Activated CD4-positive, alpha-beta memory T cell treated with anti-CD3 and anti-CD28 coated beads for 36 hours (primary cell): ENCODE data around the gene FGB. TPM values are rescaled to one million over a fixed set of nuclear protein-coding genes. Genes with fewer than 3 reads are reported as not detected.

Experiments used
- CTCF ChIA-PET: fragments of 350-600 bp; sonication (Branson Sonifier 250); formaldehyde crosslinking; loops from one replicate; lab custom pipeline; 2021; ENCODE audit warnings: antibody characterized with exemption, inconsistent platforms; lab: Charles Lee
- POLR2A ChIA-PET: fragments of 350-600 bp; sonication (Branson Sonifier 250); formaldehyde crosslinking; loops from one replicate; lab custom pipeline; 2021; ENCODE audit warnings: antibody characterized with exemption; lab: Charles Lee
- DNase-seq: peaks from one replicate; pipeline ENCODE4 v3.0.0-alpha.2; 2020
- H3K27ac Mint-ChIP-seq: one replicate; pipeline ENCODE4 v1.8.0; 2021; ENCODE audit warnings: mixed read lengths
- H3K27me3 Mint-ChIP-seq: one replicate; pipeline ENCODE4 v1.8.0; 2021; ENCODE audit warnings: mixed read lengths
- H3K36me3 Mint-ChIP-seq: one replicate; pipeline ENCODE4 v1.8.0; 2021; ENCODE audit warnings: mixed read lengths
- H3K4me1 Mint-ChIP-seq: one replicate; pipeline ENCODE4 v1.8.0; 2021; ENCODE audit warnings: low read depth, mixed read lengths
- H3K4me3 Mint-ChIP-seq: one replicate; pipeline ENCODE4 v1.8.0; 2021; ENCODE audit warnings: mild to moderate bottlenecking, mixed read lengths
- H3K9me3 Mint-ChIP-seq: one replicate; pipeline ENCODE4 v1.8.0; 2021; ENCODE audit warnings: mixed read lengths
- intact Hi-C: fragments of 100-400 bp; cut with micrococcal nuclease; formaldehyde crosslinking; loops from one replicate; pipeline ENCODE4 v1.15.1; 2023
- total RNA-seq, 2 experiments: library from RNA; stranded (reverse); gene quantifications; one replicate each; pipeline ENCODE4 v1.2.3, GENCODE V29; 2021

FGB gene
- total RNA-seq, result not detected

- H3K9me3 Mint-ChIP-seq, result no peaks in the 10 kb centered on the region
- H3K36me3 Mint-ChIP-seq, result no peaks in the 10 kb centered on the region
- intact Hi-C loops, result no loop called here
- peaks cover 2% of the 10 kb centered on the region for H3K27me3 Mint-ChIP-seq
- H3K27ac Mint-ChIP-seq, result no peak within 1 kb of the TSS
- ChIA-PET POLR2A (no interaction called here), CTCF (interaction anchor here (1.3 to 6.0 kb wide), 2 partner anchors 12 to 58 kb away, joined by 3 to 98 read pairs; partner anchors contain the start of gene PLRG1)
- DNase-seq, result no peak
- no peak within 1 kb of the TSS for H3K4me3 Mint-ChIP-seq
- H3K4me1 Mint-ChIP-seq, result peaks cover 5% of the 10 kb centered on the region
Observed at GRCh38 chr4:154562697-154563254, at the start of gene FGB. Gene FGB (plus strand): TSS chr4:154563011. CDS start chr4:154563019, 8 bp downstream.

- Mint-ChIP-seq H3K27me3 (peaks cover 18% of the 10 kb centered on the region), H3K27ac (no peak overlapping the region), H3K4me1 (no peaks in the 10 kb centered on the region), H3K4me3 (no peak overlapping the region), H3K36me3 (no peaks in the 10 kb centered on the region), H3K9me3 (no peaks in the 10 kb centered on the region)
- CTCF ChIA-PET, result interaction anchor here (0.9 to 1.4 kb wide), 3 partner anchors 9 to 13 kb away, joined by 3 to 5 read pairs (median 4); no protein-coding TSS in a partner anchor
- DNase-seq, result no peak
- POLR2A ChIA-PET, result interaction anchor here (0.6 kb wide), 1 partner anchor 40 kb away, joined by 3 read pairs; no protein-coding TSS in a partner anchor
- intact Hi-C loops, result no loop called here
Observed at GRCh38 chr4:154516318-154517029, 46.3 kb upstream of the FGB start.

DNA sequence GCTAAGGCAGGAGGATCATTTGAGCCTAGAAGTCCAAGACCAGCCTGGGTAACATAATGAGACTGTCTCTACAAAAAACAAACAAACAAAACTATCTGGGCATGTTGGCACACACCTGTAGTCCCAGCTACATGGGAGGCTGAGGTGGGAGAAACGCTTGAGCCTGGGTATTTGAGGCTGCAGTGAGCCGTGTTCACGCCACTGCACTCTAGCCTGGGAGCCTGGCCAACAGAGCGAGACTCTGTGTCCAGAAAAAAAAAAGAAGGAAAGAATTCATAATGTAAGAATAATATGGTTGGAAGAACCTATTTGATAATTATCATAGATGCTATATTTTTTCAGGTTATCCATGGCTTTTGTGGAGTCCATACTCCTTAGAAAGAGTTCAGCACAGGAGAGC, 45.2 kb upstream of the FGB start:
- H3K36me3 Mint-ChIP-seq, result no peaks in the 10 kb centered on the region
- H3K27me3 Mint-ChIP-seq, result peaks cover 20% of the 10 kb centered on the region
- DNase-seq, result no peak
- no peak overlapping the region for H3K4me3 Mint-ChIP-seq
- H3K4me1 Mint-ChIP-seq, result no peaks in the 10 kb centered on the region
- no peaks in the 10 kb centered on the region for H3K9me3 Mint-ChIP-seq
- intact Hi-C loops, result no loop called here
- ChIA-PET CTCF (interaction anchor here (1.4 kb wide), 1 partner anchor 14 kb away, joined by 5 read pairs; no protein-coding TSS in a partner anchor), POLR2A (no interaction called here)
- H3K27ac Mint-ChIP-seq, result no peak overlapping the region

- no peak overlapping the region for H3K27ac Mint-ChIP-seq
- intact Hi-C loops, result no loop called here
- no peaks in the 10 kb centered on the region for H3K9me3 Mint-ChIP-seq
- DNase-seq, result no peak
- peaks cover 25% of the 10 kb centered on the region for H3K27me3 Mint-ChIP-seq
- POLR2A ChIA-PET, result no interaction called here
- H3K4me3 Mint-ChIP-seq, result no peak overlapping the region
- no peaks in the 10 kb centered on the region for H3K4me1 Mint-ChIP-seq
- CTCF ChIA-PET, result no interaction called here
- no peaks in the 10 kb centered on the region for H3K36me3 Mint-ChIP-seq
Observed at GRCh38 chr4:154519214-154519613, 43.6 kb upstream of the FGB start.

- intact Hi-C loops, result no loop called here
- Mint-ChIP-seq H3K27ac (no peak overlapping the region), H3K27me3 (peaks cover 35% of the 10 kb centered on the region), H3K4me1 (no peaks in the 10 kb centered on the region), H3K9me3 (no peaks in the 10 kb centered on the region), H3K4me3 (no peak overlapping the region), H3K36me3 (no peaks in the 10 kb centered on the region)
- no peak for DNase-seq
- CTCF ChIA-PET, result no interaction called here
- POLR2A ChIA-PET, result no interaction called here
Observed at GRCh38 chr4:154521607-154522006, 41.2 kb upstream of the FGB start.

GRCh38 chr4:154526151-154526550, 36.7 kb upstream of the FGB start:
- H3K36me3 Mint-ChIP-seq, result no peaks in the 10 kb centered on the region
- peaks cover 31% of the 10 kb centered on the region for H3K27me3 Mint-ChIP-seq
- H3K4me3 Mint-ChIP-seq, result no peak overlapping the region
- H3K4me1 Mint-ChIP-seq, result no peaks in the 10 kb centered on the region
- intact Hi-C loops, result no loop called here
- ChIA-PET CTCF (no interaction called here), POLR2A (no interaction called here)
- H3K9me3 Mint-ChIP-seq, result no peaks in the 10 kb centered on the region
- no peak overlapping the region for H3K27ac Mint-ChIP-seq
- no peak for DNase-seq

GRCh38 chr4:154527308-154527707, 35.5 kb upstream of the FGB start:
- Mint-ChIP-seq H3K4me1 (no peaks in the 10 kb centered on the region), H3K27me3 (peaks cover 27% of the 10 kb centered on the region), H3K4me3 (no peak overlapping the region), H3K36me3 (no peaks in the 10 kb centered on the region), H3K27ac (no peak overlapping the region), H3K9me3 (no peaks in the 10 kb centered on the region)
- POLR2A ChIA-PET, result no interaction called here
- CTCF ChIA-PET, result no interaction called here
- intact Hi-C loops, result no loop called here
- no peak for DNase-seq

DNA sequence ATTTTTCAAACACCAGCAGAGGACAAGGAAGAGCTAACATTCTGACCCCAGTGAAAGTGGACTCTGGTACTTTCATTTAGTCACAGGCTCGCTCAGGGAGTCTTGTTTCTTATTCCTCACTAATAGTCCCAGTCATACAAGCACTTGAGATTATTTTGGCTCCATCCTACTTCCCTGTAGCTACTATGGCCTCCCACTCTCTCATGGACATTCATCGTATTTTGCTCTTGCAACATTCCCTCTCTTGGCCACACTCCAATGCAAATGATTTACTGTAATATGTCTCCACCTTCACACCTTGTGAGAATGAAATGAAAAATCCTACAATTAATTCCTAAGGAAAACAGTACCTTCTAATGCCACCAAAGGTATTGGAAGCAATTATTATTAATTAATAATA, 33.9 kb upstream of the FGB start:
- Mint-ChIP-seq H3K4me3 (no peak overlapping the region), H3K36me3 (no peaks in the 10 kb centered on the region), H3K9me3 (no peaks in the 10 kb centered on the region), H3K27me3 (peaks cover 19% of the 10 kb centered on the region), H3K4me1 (no peaks in the 10 kb centered on the region), H3K27ac (no peak overlapping the region)
- POLR2A ChIA-PET, result no interaction called here
- CTCF ChIA-PET, result no interaction called here
- intact Hi-C loops, result no loop called here
- DNase-seq, result no peak

- DNase-seq, result no peak
- Mint-ChIP-seq H3K9me3 (no peaks in the 10 kb centered on the region), H3K27ac (no peak overlapping the region), H3K27me3 (peaks cover 14% of the 10 kb centered on the region), H3K36me3 (no peaks in the 10 kb centered on the region), H3K4me1 (no peaks in the 10 kb centered on the region), H3K4me3 (no peak overlapping the region)
- intact Hi-C loops, result no loop called here
- POLR2A ChIA-PET, result interaction anchor here (1.1 kb wide), 1 partner anchor 20 kb away, joined by 3 read pairs; the partner anchor contains the start of gene PLRG1
- CTCF ChIA-PET, result no interaction called here
Observed at GRCh38 chr4:154529728-154530519, 32.9 kb upstream of the FGB start.

GRCh38 chr4:154534296-154534695, 28.5 kb upstream of the FGB start:
- Mint-ChIP-seq H3K4me3 (no peak overlapping the region), H3K27ac (no peak overlapping the region), H3K4me1 (no peaks in the 10 kb centered on the region), H3K27me3 (no peaks in the 10 kb centered on the region), H3K9me3 (no peaks in the 10 kb centered on the region), H3K36me3 (peaks cover 10% of the 10 kb centered on the region)
- intact Hi-C loops, result no loop called here
- no peak for DNase-seq
- ChIA-PET POLR2A (no interaction called here), CTCF (no interaction called here)

DNA sequence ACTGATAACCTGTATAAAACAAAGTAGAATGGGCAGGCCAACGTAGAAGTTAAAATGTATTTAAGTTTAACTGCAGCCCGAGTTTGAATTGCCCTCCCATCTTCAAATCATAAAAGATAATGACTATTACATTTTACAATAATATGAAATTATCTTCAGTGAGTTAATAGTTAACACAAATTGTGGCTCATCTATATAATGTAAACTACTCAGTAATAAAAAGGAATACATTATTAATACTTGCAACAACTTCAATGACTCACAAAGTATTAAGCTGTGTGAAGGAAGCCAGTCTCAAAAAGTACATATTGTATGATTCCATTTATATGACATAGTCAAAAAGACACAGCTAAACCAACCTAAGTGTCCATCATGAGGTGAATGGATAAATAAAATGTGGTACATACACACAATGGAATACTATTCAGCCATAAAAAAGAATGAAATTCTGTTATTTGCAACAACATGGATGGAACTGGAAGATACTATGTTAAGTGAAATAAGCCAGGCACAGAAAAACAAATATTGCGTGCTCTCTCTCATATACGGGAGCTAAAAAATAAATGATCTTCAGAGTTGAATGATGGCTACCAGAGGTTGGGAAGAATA, 20.4 kb upstream of the FGB start:
- POLR2A ChIA-PET, result no interaction called here
- Mint-ChIP-seq H3K27ac (no peak overlapping the region), H3K4me3 (no peak overlapping the region), H3K36me3 (peaks cover 46% of the 10 kb centered on the region), H3K27me3 (no peaks in the 10 kb centered on the region), H3K4me1 (no peaks in the 10 kb centered on the region), H3K9me3 (no peaks in the 10 kb centered on the region)
- CTCF ChIA-PET, result no interaction called here
- no peak for DNase-seq
- intact Hi-C loops, result no loop called here

- Mint-ChIP-seq H3K9me3 (no peaks in the 10 kb centered on the region), H3K27me3 (no peaks in the 10 kb centered on the region), H3K36me3 (peaks cover 37% of the 10 kb centered on the region), H3K4me3 (no peak overlapping the region), H3K27ac (no peak overlapping the region), H3K4me1 (peaks cover 15% of the 10 kb centered on the region)
- ChIA-PET CTCF (no interaction called here), POLR2A (no interaction called here)
- intact Hi-C loops, result no loop called here
- no peak for DNase-seq
Observed at GRCh38 chr4:154545689-154546088, 17.1 kb upstream of the FGB start.
